HCT116 (cell line): Measurements from ENCODE around the gene NECTIN3.

Experiments
- CTCF ChIP-seq, 3 experiments: fragments of 200-600 bp in 1 of 3; sonication (generic) in 1 of 3; IDR thresholded peaks in 2 of 3; conservative IDR thresholded peaks in 1 of 3; 2 replicates each; pipeline ENCODE4 v1.5.1; 2012 to 2017; ENCODE audit warnings: low read depth in 2 of 3, low read length in 2 of 3, antibody characterized with exemption in 1 of 3, borderline replicate concordance in 1 of 3, control low read depth in 1 of 3, mild to moderate bottlenecking in 1 of 3, mixed read lengths in 1 of 3, mixed run types in 1 of 3, moderate library complexity in 1 of 3; ENCODE audit not compliant: insufficient read depth in 1 of 3
- EZH2 ChIP-seq: fragments of 200-600 bp; sonication (generic); IDR thresholded peaks from 2 replicates; pipeline ENCODE4 v1.6.1; 2017; ENCODE audit warnings: antibody characterized with exemption, mixed run types
- EZH2phosphoT487 ChIP-seq: fragments of 200-600 bp; IDR thresholded peaks from 2 replicates; pipeline ENCODE4 v1.6.1; 2018; ENCODE audit warnings: antibody characterized with exemption, borderline replicate concordance
- FOSL1 ChIP-seq: IDR thresholded peaks from 2 replicates; pipeline ENCODE4 v1.6.1; 2012; ENCODE audit warnings: low read depth
- POLR2AphosphoS5 ChIP-seq: IDR thresholded peaks from 2 replicates; pipeline ENCODE4 v1.6.1; 2011; ENCODE audit warnings: mild to moderate bottlenecking, low read depth, low read length, moderate library complexity
- RAD21 ChIP-seq: IDR thresholded peaks from 2 replicates; pipeline ENCODE4 v1.6.1; 2012; ENCODE audit warnings: low read depth, mild to moderate bottlenecking
- SIN3A ChIP-seq: IDR thresholded peaks from 2 replicates; pipeline ENCODE4 v1.6.1; 2012; ENCODE audit warnings: low read depth
- SP1 ChIP-seq: IDR thresholded peaks from 2 replicates; pipeline ENCODE4 v1.6.1; 2012; ENCODE audit warnings: low read depth
- SRF ChIP-seq: IDR thresholded peaks from 2 replicates; pipeline ENCODE4 v1.6.1; 2012; ENCODE audit warnings: low read depth
- YY1 ChIP-seq: IDR thresholded peaks from 2 replicates; pipeline ENCODE4 v1.6.1; 2011; ENCODE audit warnings: low read length, low read depth, moderate library complexity, mild to moderate bottlenecking; ENCODE audit not compliant: insufficient replicate concordance; ENCODE audit errors: extremely low read depth
- ZNF274 ChIP-seq: fragments of 200-500 bp; sonication (Bioruptor generic); IDR thresholded peaks from 2 replicates; pipeline ENCODE4 v1.6.1; 2014; ENCODE audit warnings: mild to moderate bottlenecking, low read depth, low read length, inconsistent platforms
- TF ChIP-seq, protein P1 (sequence below): IDR thresholded peaks from 2 replicates; pipeline ENCODE4 v1.6.1; 2011; ENCODE audit warnings: mild to moderate bottlenecking, low read length, moderate library complexity; ENCODE audit not compliant: insufficient replicate concordance; ENCODE audit errors: extremely low read depth
- TF ChIP-seq, protein P2 (sequence below): IDR thresholded peaks from 2 replicates; pipeline ENCODE4 v1.6.1; 2012

DNA sequence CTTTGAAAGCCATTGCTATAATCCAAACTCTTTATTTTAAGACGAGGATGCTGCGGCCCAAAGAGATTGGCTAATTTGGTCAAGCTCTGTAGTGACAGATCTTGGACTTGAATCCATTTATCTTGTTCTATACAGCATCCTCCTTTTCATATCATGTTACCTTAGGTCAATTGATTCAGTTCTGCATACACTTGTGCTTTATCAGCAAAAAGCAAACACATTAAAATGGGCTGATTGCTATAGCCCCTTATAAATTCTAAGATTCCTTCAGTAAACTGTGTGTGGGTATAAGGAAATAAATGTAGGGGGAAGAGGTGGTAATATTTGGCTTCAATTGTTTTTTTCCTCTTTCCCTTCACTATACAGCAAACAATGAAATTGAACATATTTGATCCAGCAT lies 40.1 kb upstream of the NECTIN3 start:
- TF ChIP-seq CTCF (IDR thresholded peaks at IDR 0.05 in 2 of 3, conservative IDR thresholded peaks at IDR 0.05 in 1 of 3; ENCODE audit: borderline replicate concordance in 1 of 3, insufficient read depth in 1 of 3, low read depth in 2 of 3, low read length in 2 of 3) = no peak
- TF ChIP-seq SP1 = no peak
- TF ChIP-seq POLR2AphosphoS5 = no peak
- TF ChIP-seq SIN3A = no peak
- TF ChIP-seq, protein P1, sequence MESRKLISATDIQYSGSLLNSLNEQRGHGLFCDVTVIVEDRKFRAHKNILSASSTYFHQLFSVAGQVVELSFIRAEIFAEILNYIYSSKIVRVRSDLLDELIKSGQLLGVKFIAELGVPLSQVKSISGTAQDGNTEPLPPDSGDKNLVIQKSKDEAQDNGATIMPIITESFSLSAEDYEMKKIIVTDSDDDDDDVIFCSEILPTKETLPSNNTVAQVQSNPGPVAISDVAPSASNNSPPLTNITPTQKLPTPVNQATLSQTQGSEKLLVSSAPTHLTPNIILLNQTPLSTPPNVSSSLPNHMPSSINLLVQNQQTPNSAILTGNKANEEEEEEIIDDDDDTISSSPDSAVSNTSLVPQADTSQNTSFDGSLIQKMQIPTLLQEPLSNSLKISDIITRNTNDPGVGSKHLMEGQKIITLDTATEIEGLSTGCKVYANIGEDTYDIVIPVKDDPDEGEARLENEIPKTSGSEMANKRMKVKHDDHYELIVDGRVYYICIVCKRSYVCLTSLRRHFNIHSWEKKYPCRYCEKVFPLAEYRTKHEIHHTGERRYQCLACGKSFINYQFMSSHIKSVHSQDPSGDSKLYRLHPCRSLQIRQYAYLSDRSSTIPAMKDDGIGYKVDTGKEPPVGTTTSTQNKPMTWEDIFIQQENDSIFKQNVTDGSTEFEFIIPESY = no peak
- no peak for TF ChIP-seq RAD21
- TF ChIP-seq YY1 = no peak
- TF ChIP-seq FOSL1 = no peak
- no peak for TF ChIP-seq EZH2phosphoT487
- TF ChIP-seq, protein P2, sequence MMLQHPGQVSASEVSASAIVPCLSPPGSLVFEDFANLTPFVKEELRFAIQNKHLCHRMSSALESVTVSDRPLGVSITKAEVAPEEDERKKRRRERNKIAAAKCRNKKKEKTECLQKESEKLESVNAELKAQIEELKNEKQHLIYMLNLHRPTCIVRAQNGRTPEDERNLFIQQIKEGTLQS = no peak
- TF ChIP-seq ZNF274 = no peak
- TF ChIP-seq EZH2 = no peak
- TF ChIP-seq SRF = no peak
